Stomach (tissue), 4 donors: ENCODE results near the gene NAT9.

Experiments
- EP300 ChIP-seq: sonication (generic); formaldehyde crosslinking; IDR thresholded peaks from one replicate; pipeline ENCODE4 v1.6.1; 2017; ENCODE audit warnings: antibody characterized with exemption
- POLR2A ChIP-seq, 4 donors: fragments of 450-650 bp; IDR thresholded peaks; one replicate each; pipeline ENCODE4 v1.6.1; 2016; ENCODE audit warnings: antibody characterized with exemption in 4 of 4, control low read depth in 2 of 4, mild to moderate bottlenecking in 1 of 4, moderate library complexity in 1 of 4
- POLR2AphosphoS5 ChIP-seq, 3 donors: sonication (generic); formaldehyde crosslinking; IDR thresholded peaks; one replicate each; pipeline ENCODE4 v1.6.1; 2016; ENCODE audit warnings: antibody characterized with exemption in 3 of 3
- TF ChIP-seq, protein P1 (sequence below), 7 experiments: fragments of 450-650 bp in 4 of 7; fragments of 200-600 bp in 3 of 7; sonication (generic) in 3 of 7; IDR thresholded peaks; one replicate each; pipeline ENCODE4 v1.5.1; 2016 to 2019; ENCODE audit warnings: antibody characterized with exemption in 7 of 7, control low read depth in 2 of 7, mild to moderate bottlenecking in 1 of 7

DNA sequence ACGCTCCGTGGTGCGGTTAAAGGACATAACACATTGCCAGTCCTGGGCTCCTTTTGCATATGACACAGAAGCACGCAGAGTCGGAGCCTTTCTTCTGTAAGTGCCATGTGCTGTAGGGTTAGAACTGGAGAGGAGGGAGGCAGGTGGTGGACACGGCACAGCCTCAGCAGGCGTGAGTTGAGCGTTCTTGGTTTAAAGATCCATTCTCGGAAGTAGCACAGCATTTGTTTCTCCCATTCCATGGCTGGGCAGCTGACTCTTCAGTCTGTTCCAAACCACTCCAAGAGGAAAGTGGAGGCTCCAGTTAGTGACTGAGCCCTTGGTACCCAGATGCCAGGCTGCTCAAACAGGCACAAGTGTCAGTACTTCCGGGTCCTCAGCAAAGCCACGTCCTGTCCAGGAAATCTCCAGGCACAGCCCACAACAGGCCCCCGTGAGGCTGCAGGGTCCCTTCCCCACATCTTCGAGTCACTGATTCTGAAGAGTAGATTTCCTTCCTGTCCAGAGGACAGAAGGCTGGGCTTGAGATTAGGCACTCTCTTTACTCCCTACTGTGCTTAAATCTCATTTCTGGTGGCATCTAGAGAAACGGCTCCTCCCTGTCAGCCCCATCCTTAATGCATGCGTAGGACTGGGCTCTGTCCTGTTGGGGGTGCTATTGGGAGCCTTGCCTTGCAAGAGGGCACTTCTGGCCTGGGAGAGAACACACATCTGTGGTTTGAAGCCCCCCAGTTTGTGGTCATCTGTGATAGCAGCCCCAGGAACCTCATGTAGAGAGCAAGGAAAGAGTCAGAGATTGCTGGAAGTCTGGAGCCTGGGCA, 39.6 kb upstream of the NAT9 start:
- TF ChIP-seq, protein P1, sequence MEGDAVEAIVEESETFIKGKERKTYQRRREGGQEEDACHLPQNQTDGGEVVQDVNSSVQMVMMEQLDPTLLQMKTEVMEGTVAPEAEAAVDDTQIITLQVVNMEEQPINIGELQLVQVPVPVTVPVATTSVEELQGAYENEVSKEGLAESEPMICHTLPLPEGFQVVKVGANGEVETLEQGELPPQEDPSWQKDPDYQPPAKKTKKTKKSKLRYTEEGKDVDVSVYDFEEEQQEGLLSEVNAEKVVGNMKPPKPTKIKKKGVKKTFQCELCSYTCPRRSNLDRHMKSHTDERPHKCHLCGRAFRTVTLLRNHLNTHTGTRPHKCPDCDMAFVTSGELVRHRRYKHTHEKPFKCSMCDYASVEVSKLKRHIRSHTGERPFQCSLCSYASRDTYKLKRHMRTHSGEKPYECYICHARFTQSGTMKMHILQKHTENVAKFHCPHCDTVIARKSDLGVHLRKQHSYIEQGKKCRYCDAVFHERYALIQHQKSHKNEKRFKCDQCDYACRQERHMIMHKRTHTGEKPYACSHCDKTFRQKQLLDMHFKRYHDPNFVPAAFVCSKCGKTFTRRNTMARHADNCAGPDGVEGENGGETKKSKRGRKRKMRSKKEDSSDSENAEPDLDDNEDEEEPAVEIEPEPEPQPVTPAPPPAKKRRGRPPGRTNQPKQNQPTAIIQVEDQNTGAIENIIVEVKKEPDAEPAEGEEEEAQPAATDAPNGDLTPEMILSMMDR (IDR thresholded peaks at IDR 0.05) = no peak
- TF ChIP-seq POLR2A (IDR thresholded peaks at IDR 0.05) = no peak
- no peak for TF ChIP-seq EP300
- TF ChIP-seq POLR2AphosphoS5 (IDR thresholded peaks at IDR 0.05) = no peak
